ENCODE results near the gene CCDC6. TPM values are rescaled to one million over a fixed set of nuclear protein-coding genes. Genes with fewer than 3 reads are reported as not detected.
A peak's percentile ranks its signal among the peaks of the same experiment; 100 is the strongest.
"Not testable (repeated sequence)": the region's sequence is repeated elsewhere in the genome, so short reads cannot be mapped to it uniquely, and the experiment has no call there.

The CCDC6 gene
- total RNA-seq, 1 donor from 2014 or later: 28.1 TPM

GRCh38 chr10:59753267-59753666, 153.1 kb downstream of the CCDC6 start, which contains the start of gene MRLN:
Gene MRLN (minus strand): TSS chr10:59753455.
- DNase-seq: no peak
- H3K9me3 Mint-ChIP-seq (ENCODE audit: unreplicated experiment): no peaks in the 10 kb centered on the region
- no peaks in the 10 kb centered on the region for H3K27me3 Mint-ChIP-seq (ENCODE audit: unreplicated experiment)
- no peaks in the 10 kb centered on the region for H3K36me3 Mint-ChIP-seq (ENCODE audit: unreplicated experiment)
- H3K27ac Mint-ChIP-seq (ENCODE audit: unreplicated experiment): no peak within 1 kb of the TSS
- H3K4me1 Mint-ChIP-seq (ENCODE audit: low read depth, unreplicated experiment): no peaks in the 10 kb centered on the region
- H3K4me3 Mint-ChIP-seq (ENCODE audit: unreplicated experiment): no peak within 1 kb of the TSS
- no peak for TF ChIP-seq CTCF (IDR thresholded peaks at IDR 0.05; ENCODE audit: partially characterized antibody, unreplicated experiment)

- TF ChIP-seq CTCF (IDR thresholded peaks at IDR 0.05; ENCODE audit: partially characterized antibody, unreplicated experiment): no peak
- Mint-ChIP-seq H3K27me3 (ENCODE audit: unreplicated experiment) (no peaks in the 10 kb centered on the region), H3K36me3 (ENCODE audit: unreplicated experiment) (no peaks in the 10 kb centered on the region), H3K9me3 (ENCODE audit: unreplicated experiment) (no peaks in the 10 kb centered on the region), H3K4me3 (ENCODE audit: unreplicated experiment) (no peak overlapping the region), H3K27ac (ENCODE audit: unreplicated experiment) (no peak overlapping the region), H3K4me1 (ENCODE audit: low read depth, unreplicated experiment) (no peaks in the 10 kb centered on the region)
- no peak for DNase-seq
Observed at GRCh38 chr10:59752278-59752940, 153.9 kb downstream of the CCDC6 start.

GRCh38 chr10:59750155-59750945, 156.0 kb downstream of the CCDC6 start:
- no peaks in the 10 kb centered on the region for H3K9me3 Mint-ChIP-seq (ENCODE audit: unreplicated experiment)
- no peak overlapping the region for H3K27ac Mint-ChIP-seq (ENCODE audit: unreplicated experiment)
- H3K27me3 Mint-ChIP-seq (ENCODE audit: unreplicated experiment): no peaks in the 10 kb centered on the region
- TF ChIP-seq CTCF (IDR thresholded peaks at IDR 0.05; ENCODE audit: partially characterized antibody, unreplicated experiment): no peak
- H3K4me3 Mint-ChIP-seq (ENCODE audit: unreplicated experiment): no peak overlapping the region
- DNase-seq: no peak
- H3K4me1 Mint-ChIP-seq (ENCODE audit: low read depth, unreplicated experiment): no peaks in the 10 kb centered on the region
- no peaks in the 10 kb centered on the region for H3K36me3 Mint-ChIP-seq (ENCODE audit: unreplicated experiment)

- DNase-seq: no peak
- no peak for TF ChIP-seq CTCF (IDR thresholded peaks at IDR 0.05; ENCODE audit: partially characterized antibody, unreplicated experiment)
- H3K27ac Mint-ChIP-seq (ENCODE audit: unreplicated experiment): no peak overlapping the region
- H3K4me3 Mint-ChIP-seq (ENCODE audit: unreplicated experiment): no peak overlapping the region
- H3K36me3 Mint-ChIP-seq (ENCODE audit: unreplicated experiment): no peaks in the 10 kb centered on the region
- H3K27me3 Mint-ChIP-seq (ENCODE audit: unreplicated experiment): no peaks in the 10 kb centered on the region
- no peaks in the 10 kb centered on the region for H3K4me1 Mint-ChIP-seq (ENCODE audit: low read depth, unreplicated experiment)
- no peaks in the 10 kb centered on the region for H3K9me3 Mint-ChIP-seq (ENCODE audit: unreplicated experiment)
Observed at GRCh38 chr10:59748834-59749233, 157.5 kb downstream of the CCDC6 start.

- TF ChIP-seq CTCF (IDR thresholded peaks at IDR 0.05; ENCODE audit: partially characterized antibody, unreplicated experiment): no peak
- Mint-ChIP-seq H3K36me3 (ENCODE audit: unreplicated experiment) (no peaks in the 10 kb centered on the region), H3K27ac (ENCODE audit: unreplicated experiment) (no peak overlapping the region), H3K9me3 (ENCODE audit: unreplicated experiment) (no peaks in the 10 kb centered on the region), H3K27me3 (ENCODE audit: unreplicated experiment) (no peaks in the 10 kb centered on the region), H3K4me1 (ENCODE audit: low read depth, unreplicated experiment) (no peaks in the 10 kb centered on the region), H3K4me3 (ENCODE audit: unreplicated experiment) (no peak overlapping the region)
- no peak for DNase-seq
Observed at GRCh38 chr10:59745163-59745650, 161.1 kb downstream of the CCDC6 start.

- H3K36me3 Mint-ChIP-seq (ENCODE audit: unreplicated experiment); H3K4me3 Mint-ChIP-seq (ENCODE audit: unreplicated experiment); H3K9me3 Mint-ChIP-seq (ENCODE audit: unreplicated experiment); H3K27ac Mint-ChIP-seq (ENCODE audit: unreplicated experiment); H3K27me3 Mint-ChIP-seq (ENCODE audit: unreplicated experiment); DNase-seq; H3K4me1 Mint-ChIP-seq (ENCODE audit: low read depth, unreplicated experiment): not testable (repeated sequence)
Observed at GRCh38 chr10:59744762-59745161, 161.6 kb downstream of the CCDC6 start.

GRCh38 chr10:59744156-59744555, 162.2 kb downstream of the CCDC6 start:
- not testable (repeated sequence) for H3K27me3 Mint-ChIP-seq (ENCODE audit: unreplicated experiment); H3K9me3 Mint-ChIP-seq (ENCODE audit: unreplicated experiment); H3K27ac Mint-ChIP-seq (ENCODE audit: unreplicated experiment); H3K4me3 Mint-ChIP-seq (ENCODE audit: unreplicated experiment); H3K36me3 Mint-ChIP-seq (ENCODE audit: unreplicated experiment); H3K4me1 Mint-ChIP-seq (ENCODE audit: low read depth, unreplicated experiment)
- peak; percentile 16 for DNase-seq
